ENCODE results near the gene ERH.

- TF ChIP-seq CTCF (IDR thresholded peaks at IDR 0.05) (no peak), POLR2AphosphoS5 (IDR thresholded peaks at IDR 0.05) (no peak), POLR2A (IDR thresholded peaks at IDR 0.05) (no peak)
Observed at GRCh38 chr14:69354383-69355153, 43.5 kb downstream of the ERH start.
